CD4-positive, CD25-positive, alpha-beta regulatory T cell (primary cell): ENCODE measurements around the gene WRNIP1. TPM values are rescaled to one million over a fixed set of nuclear protein-coding genes. Genes with fewer than 3 reads are reported as not detected.

Experiments
- ATAC-seq, 2 donors: fragments of 150-1000 bp; cut with Tn5 transposase; one replicate each; pipeline ENCODE4 v1.10.0; 2021; ENCODE audit warnings: low read depth in 2 of 2, moderate number of reproducible peaks in 2 of 2, moderate library complexity in 1 of 2
- DNase-seq, 3 donors: peaks; one replicate each; pipeline versions ENCODE4 v3.0.0 to v3.0.0-alpha.2; 2012 to 2022; ENCODE audit warnings: mixed read lengths in 1 of 3
- H3K27ac ChIP-seq: one replicate; pipeline ENCODE4 v1.7.0; 2013; ENCODE audit warnings: mild to moderate bottlenecking, low read length; ENCODE audit not compliant: insufficient read depth, poor library complexity, severe bottlenecking
- H3K27me3 ChIP-seq: one replicate; pipeline ENCODE4 v1.7.0; 2013; ENCODE audit warnings: low read length; ENCODE audit not compliant: control insufficient read depth, insufficient read depth
- H3K36me3 ChIP-seq: one replicate; pipeline ENCODE4 v1.7.0; 2013; ENCODE audit warnings: mild to moderate bottlenecking, low read length, moderate library complexity; ENCODE audit not compliant: control insufficient read depth, insufficient read depth
- H3K4me1 ChIP-seq: 2 replicates; pipeline ENCODE4 v1.7.0; 2013; ENCODE audit warnings: mild to moderate bottlenecking, low read length; ENCODE audit not compliant: insufficient read depth, control insufficient read depth, poor library complexity, severe bottlenecking
- H3K4me3 ChIP-seq: one replicate; pipeline ENCODE4 v1.7.0; 2013; ENCODE audit warnings: low read depth, mild to moderate bottlenecking, low read length, moderate library complexity
- H3K9me3 ChIP-seq, 2 experiments: 1 replicate in 1 of 2; 2 replicates in 1 of 2; pipeline ENCODE4 v1.7.0; 2013; ENCODE audit warnings: low read length in 2 of 2, mild to moderate bottlenecking in 1 of 2, moderate library complexity in 1 of 2; ENCODE audit not compliant: control insufficient read depth in 2 of 2
- H3K27ac Mint-ChIP-seq, 3 donors: one replicate each; pipeline ENCODE4 v1.8.0; 2020 to 2022; ENCODE audit warnings: mild to moderate bottlenecking in 3 of 3, mixed read lengths in 3 of 3, moderate library complexity in 2 of 3
- H3K27me3 Mint-ChIP-seq: one replicate; pipeline ENCODE4 v1.8.0; 2022; ENCODE audit warnings: mild to moderate bottlenecking, mixed read lengths
- H3K36me3 Mint-ChIP-seq: one replicate; pipeline ENCODE4 v1.8.0; 2020; ENCODE audit warnings: mixed read lengths
- H3K4me1 Mint-ChIP-seq, 4 donors: one replicate each; pipeline ENCODE4 v1.8.0; 2020 to 2022; ENCODE audit warnings: mixed read lengths in 4 of 4, mild to moderate bottlenecking in 1 of 4
- H3K4me3 Mint-ChIP-seq, 4 donors: one replicate each; pipeline ENCODE4 v1.8.0; 2020 to 2022; ENCODE audit warnings: mild to moderate bottlenecking in 4 of 4, mixed read lengths in 4 of 4, moderate library complexity in 3 of 4
- H3K9me3 Mint-ChIP-seq, 7 donors: one replicate each; pipeline ENCODE4 v1.8.0; 2020 to 2022; ENCODE audit warnings: mixed read lengths in 7 of 7, mild to moderate bottlenecking in 3 of 7, moderate library complexity in 2 of 7
- polyA plus RNA-seq, 4 donors: library from polyadenylated mRNA; unstranded; fragments of 300-500 nt; fragmentation: Illumina TruSeq; gene quantifications; one replicate each; pipeline ENCODE4 v1.2.3, GENCODE V29; 2021
- total RNA-seq: library from RNA; stranded (reverse); gene quantifications from one replicate; pipeline ENCODE4 v1.2.3, GENCODE V29; 2022

WRNIP1 gene
- total and polyA plus RNA-seq, 5 donors from 2014 or later, result 29.6 to 36.7 (median 31.5) TPM

GRCh38 chr6:2744209-2744771 lies 20.9 kb upstream of the WRNIP1 start:
- DNase-seq, result no peak
- H3K9me3 Mint-ChIP-seq, result no peaks in the 10 kb centered on the region
- H3K27me3 ChIP-seq, result no peaks in the 10 kb centered on the region
- no peak overlapping the region for H3K4me3 ChIP-seq
- no peaks in the 10 kb centered on the region for H3K9me3 ChIP-seq
- no peak overlapping the region for H3K27ac Mint-ChIP-seq
- H3K27ac ChIP-seq, result no peak overlapping the region
- no peaks in the 10 kb centered on the region for H3K4me1 ChIP-seq
- H3K4me3 Mint-ChIP-seq, result no peak overlapping the region
- no peak for ATAC-seq
- H3K36me3 Mint-ChIP-seq, result no peaks in the 10 kb centered on the region
- H3K4me1 Mint-ChIP-seq, result no peaks in the 10 kb centered on the region
- H3K27me3 Mint-ChIP-seq, result peaks cover 4% of the 10 kb centered on the region
- H3K36me3 ChIP-seq, result no peaks in the 10 kb centered on the region

- Mint-ChIP-seq H3K27me3 (peaks cover 4% of the 10 kb centered on the region), H3K4me3 (no peak overlapping the region)
These were observed 20.4 kb upstream of the WRNIP1 start for GRCh38 chr6:2744778-2745177.

GRCh38 chr6:2745246-2745645 lies 19.9 kb upstream of the WRNIP1 start:
- Mint-ChIP-seq H3K9me3 (no peaks in the 10 kb centered on the region), H3K4me1 (peaks cover 0 to 6% (median 3%) of the 10 kb centered on the region in 4 donors), H3K27me3 (peaks cover 8% of the 10 kb centered on the region), H3K27ac (no peak overlapping the region), H3K4me3 (no peak overlapping the region), H3K36me3 (no peaks in the 10 kb centered on the region)
- no peak overlapping the region for H3K4me3 ChIP-seq
- H3K27ac ChIP-seq, result no peak overlapping the region
- H3K9me3 ChIP-seq, result no peaks in the 10 kb centered on the region
- no peaks in the 10 kb centered on the region for H3K27me3 ChIP-seq
- no peaks in the 10 kb centered on the region for H3K4me1 ChIP-seq
- no peaks in the 10 kb centered on the region for H3K36me3 ChIP-seq
- DNase-seq, result no peak
- ATAC-seq, result no peak

More at GRCh38 chr6:2744778-2745177, 20.4 kb upstream of the WRNIP1 start:
- no peaks in the 10 kb centered on the region for H3K36me3 ChIP-seq
- Mint-ChIP-seq H3K27ac (no peak overlapping the region), H3K9me3 (no peaks in the 10 kb centered on the region), H3K36me3 (no peaks in the 10 kb centered on the region), H3K4me1 (peaks cover 0 to 2% (median under 1%) of the 10 kb centered on the region in 4 donors)
- no peaks in the 10 kb centered on the region for H3K4me1 ChIP-seq
- H3K9me3 ChIP-seq, result no peaks in the 10 kb centered on the region
- DNase-seq, result no peak
- ATAC-seq, result no peak
- no peaks in the 10 kb centered on the region for H3K27me3 ChIP-seq
- no peak overlapping the region for H3K27ac ChIP-seq
- no peak overlapping the region for H3K4me3 ChIP-seq

GRCh38 chr6:2746557-2747061 lies 18.6 kb upstream of the WRNIP1 start:
- Histone ChIP-seq H3K27ac (no peak overlapping the region), H3K4me1 (no peaks in the 10 kb centered on the region), H3K9me3 (no peaks in the 10 kb centered on the region), H3K4me3 (no peak overlapping the region), H3K27me3 (peaks cover 11% of the 10 kb centered on the region), H3K36me3 (no peaks in the 10 kb centered on the region)
- no peak overlapping the region for H3K27ac Mint-ChIP-seq
- DNase-seq (no peak), ATAC-seq (no peak)
- H3K27me3 Mint-ChIP-seq, result peaks cover 22% of the 10 kb centered on the region
- peaks cover 0 to 6% (median 3%) of the 10 kb centered on the region in 4 donors for H3K4me1 Mint-ChIP-seq
- H3K36me3 Mint-ChIP-seq, result no peaks in the 10 kb centered on the region
- H3K9me3 Mint-ChIP-seq, result no peaks in the 10 kb centered on the region
- H3K4me3 Mint-ChIP-seq, result no peak overlapping the region

- peaks cover 0 to 10% (median 3%) of the 10 kb centered on the region in 4 donors for H3K4me1 Mint-ChIP-seq
- no peak overlapping the region for H3K4me3 Mint-ChIP-seq
- H3K27ac Mint-ChIP-seq, result peak overlapping the region in 1 of 3 donors; percentile 44
- H3K36me3 ChIP-seq, result no peaks in the 10 kb centered on the region
- ATAC-seq (no peak), DNase-seq (no peak)
- no peak overlapping the region for H3K27ac ChIP-seq
- H3K27me3 Mint-ChIP-seq, result peaks cover 34% of the 10 kb centered on the region
- H3K4me3 ChIP-seq, result no peak overlapping the region
- no peaks in the 10 kb centered on the region for H3K4me1 ChIP-seq
- no peaks in the 10 kb centered on the region for H3K9me3 ChIP-seq
- peaks cover 13% of the 10 kb centered on the region for H3K27me3 ChIP-seq
- no peaks in the 10 kb centered on the region for H3K9me3 Mint-ChIP-seq
- no peaks in the 10 kb centered on the region for H3K36me3 Mint-ChIP-seq
These were observed 17.0 kb upstream of the WRNIP1 start for GRCh38 chr6:2748183-2748582.

GRCh38 chr6:2749969-2750600 lies 15.1 kb upstream of the WRNIP1 start:
- Mint-ChIP-seq H3K4me1 (peaks cover 0 to 10% (median 6%) of the 10 kb centered on the region in 4 donors), H3K27me3 (peaks cover 45% of the 10 kb centered on the region), H3K36me3 (no peaks in the 10 kb centered on the region), H3K4me3 (no peak overlapping the region), H3K27ac (peak overlapping the region in 1 of 3 donors; percentile 29), H3K9me3 (no peaks in the 10 kb centered on the region)
- Histone ChIP-seq H3K4me1 (no peaks in the 10 kb centered on the region), H3K27me3 (peaks cover 15% of the 10 kb centered on the region), H3K36me3 (no peaks in the 10 kb centered on the region), H3K4me3 (no peak overlapping the region), H3K9me3 (no peaks in the 10 kb centered on the region), H3K27ac (no peak overlapping the region)
- peak; percentile 48 to 77 (median 62) for DNase-seq
- peak; percentile 64 to 66 for ATAC-seq

- H3K4me1 Mint-ChIP-seq, result peaks cover 0 to 10% (median 6%) of the 10 kb centered on the region in 4 donors
- H3K27ac ChIP-seq, result no peak within 1 kb of the TSS
- no peaks in the 10 kb centered on the region for H3K36me3 ChIP-seq
- no peak within 1 kb of the TSS for H3K4me3 ChIP-seq
- ATAC-seq (no peak), DNase-seq (no peak)
- peaks cover 15% of the 10 kb centered on the region for H3K27me3 ChIP-seq
- H3K9me3 Mint-ChIP-seq, result no peaks in the 10 kb centered on the region
- H3K36me3 Mint-ChIP-seq, result no peaks in the 10 kb centered on the region
- H3K4me3 Mint-ChIP-seq, result no peak within 1 kb of the TSS
- H3K27ac Mint-ChIP-seq, result peak within 1 kb of the TSS in 1 of 3 donors; percentile 29
- H3K9me3 ChIP-seq, result no peaks in the 10 kb centered on the region
- H3K4me1 ChIP-seq, result no peaks in the 10 kb centered on the region
- peaks cover 53% of the 10 kb centered on the region for H3K27me3 Mint-ChIP-seq
These were observed 14.4 kb upstream of the WRNIP1 start, which contains the start of gene MYLK4 for GRCh38 chr6:2750832-2751231. TSS of gene MYLK4 (minus strand) at chr6:2750922. CDS start at chr6:2749294, 1,628 bp downstream.
